ENCODE data around the gene WBP1.
A peak's percentile ranks its signal among the peaks of the same experiment; 100 is the strongest.
"Not testable (repeated sequence)": the region's sequence is repeated elsewhere in the genome, so short reads cannot be mapped to it uniquely, and the experiment has no call there.

Gene WBP1

DNA sequence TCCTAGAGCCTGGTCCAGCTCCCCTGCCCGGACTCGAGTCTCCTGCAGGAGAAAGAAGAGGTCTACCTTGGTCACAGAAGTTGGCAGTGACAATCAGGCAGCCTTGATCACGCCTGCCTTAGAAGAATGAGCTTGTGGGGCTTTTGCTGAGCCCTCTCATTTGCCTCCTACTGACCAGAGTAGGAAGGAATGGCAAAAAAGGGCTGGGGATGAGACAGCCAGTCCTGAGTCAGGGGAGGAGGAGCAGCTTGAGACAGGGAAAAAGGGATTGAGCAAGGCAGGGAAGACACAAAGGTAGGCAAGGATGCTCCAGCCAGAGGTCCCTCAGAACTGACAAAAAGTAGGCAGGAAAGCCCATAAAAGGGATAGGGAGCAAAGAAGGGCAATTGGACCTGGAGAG is 30.7 kb upstream of the WBP1 start:
- no peak for DNase-seq (ENCODE audit: low spot score)

DNA sequence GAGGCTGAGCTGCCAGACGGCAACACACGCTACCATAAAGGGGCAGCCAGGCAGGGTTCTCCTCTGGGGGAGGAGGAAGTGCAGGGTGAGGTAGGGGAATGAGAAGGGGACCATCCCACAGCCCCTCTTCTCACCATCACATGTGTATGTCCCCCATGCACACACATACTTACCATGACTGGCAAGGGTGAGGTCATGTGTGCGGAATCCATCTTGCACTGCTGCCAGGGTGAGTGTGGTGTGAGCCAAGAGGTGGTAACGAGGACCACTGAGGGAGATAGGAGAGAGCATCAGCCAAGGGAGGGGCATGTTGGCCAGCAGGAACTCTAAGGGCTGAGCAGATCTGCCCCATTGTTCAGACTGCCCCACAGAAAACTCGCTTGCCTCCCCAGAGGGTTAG is 29.6 kb upstream of the WBP1 start:
- no peak for DNase-seq (ENCODE audit: low spot score)

DNA sequence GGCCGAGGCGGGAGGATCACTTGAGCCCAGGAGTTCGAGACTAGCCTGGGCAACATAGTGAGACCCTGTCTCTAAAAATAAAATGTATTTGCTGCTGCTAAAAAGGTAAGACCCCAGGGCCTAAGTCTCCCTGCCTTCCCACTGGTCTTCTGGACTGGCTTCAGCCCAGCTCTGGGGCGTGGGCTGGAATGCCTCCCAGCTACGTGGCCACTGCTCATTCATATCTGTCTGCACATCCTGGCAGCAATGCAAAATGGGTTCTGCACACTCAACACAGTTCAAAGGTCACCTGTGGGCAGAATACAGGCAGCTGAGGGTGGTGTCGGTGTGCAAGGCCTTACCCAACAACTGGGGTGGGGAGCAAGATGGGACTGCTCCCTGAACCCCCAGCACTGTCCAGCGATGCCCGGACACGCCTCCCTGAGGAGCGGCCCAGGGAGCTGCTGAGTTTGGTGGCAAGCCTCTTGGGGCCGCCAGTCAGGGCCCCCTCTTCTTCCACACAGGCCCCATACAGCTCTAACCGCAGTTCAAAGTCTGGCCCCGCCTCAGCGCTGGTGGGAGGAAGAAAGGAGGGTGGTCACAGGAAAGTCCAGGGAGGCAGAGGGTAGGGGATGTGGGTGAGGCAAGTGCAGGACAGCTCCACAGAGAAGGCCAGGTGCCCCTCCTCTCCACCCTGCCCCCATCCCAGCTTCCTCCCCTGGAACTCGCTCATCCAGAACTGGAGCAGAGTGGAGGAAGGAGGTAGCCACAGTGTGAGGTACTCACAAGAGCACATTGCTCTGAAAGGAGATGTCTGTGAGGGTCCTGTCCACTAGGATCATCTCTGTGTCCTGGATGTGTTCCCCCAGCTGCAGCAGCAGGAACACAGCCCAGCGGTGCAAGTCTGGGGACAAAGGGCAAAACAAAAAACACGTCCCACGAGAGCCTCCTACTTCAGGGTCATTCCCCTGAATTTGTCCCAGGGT is 28.5 kb upstream of the WBP1 start:
- no peak for DNase-seq (ENCODE audit: low spot score)

DNA sequence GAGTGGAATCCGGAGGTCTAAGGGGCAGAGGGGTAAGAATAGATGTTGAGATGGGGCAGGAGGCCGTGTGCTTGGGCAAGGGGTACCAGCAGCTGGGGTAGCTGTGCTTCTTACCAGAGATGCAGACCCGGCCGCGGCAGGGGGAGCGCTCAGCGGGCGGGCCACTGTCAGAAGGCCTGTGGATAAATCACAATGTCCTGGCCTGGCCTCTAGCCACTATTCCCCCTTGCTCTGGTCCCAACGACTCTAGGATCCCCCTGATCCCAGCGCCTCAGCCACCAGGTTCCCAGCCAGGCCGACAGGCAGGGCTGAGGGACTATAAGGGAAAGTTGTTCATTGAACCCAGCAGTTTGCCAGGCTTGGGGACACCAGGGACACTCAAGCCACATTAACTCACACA is 27.7 kb upstream of the WBP1 start:
- DNase-seq (ENCODE audit: low spot score) = no peak

DNA sequence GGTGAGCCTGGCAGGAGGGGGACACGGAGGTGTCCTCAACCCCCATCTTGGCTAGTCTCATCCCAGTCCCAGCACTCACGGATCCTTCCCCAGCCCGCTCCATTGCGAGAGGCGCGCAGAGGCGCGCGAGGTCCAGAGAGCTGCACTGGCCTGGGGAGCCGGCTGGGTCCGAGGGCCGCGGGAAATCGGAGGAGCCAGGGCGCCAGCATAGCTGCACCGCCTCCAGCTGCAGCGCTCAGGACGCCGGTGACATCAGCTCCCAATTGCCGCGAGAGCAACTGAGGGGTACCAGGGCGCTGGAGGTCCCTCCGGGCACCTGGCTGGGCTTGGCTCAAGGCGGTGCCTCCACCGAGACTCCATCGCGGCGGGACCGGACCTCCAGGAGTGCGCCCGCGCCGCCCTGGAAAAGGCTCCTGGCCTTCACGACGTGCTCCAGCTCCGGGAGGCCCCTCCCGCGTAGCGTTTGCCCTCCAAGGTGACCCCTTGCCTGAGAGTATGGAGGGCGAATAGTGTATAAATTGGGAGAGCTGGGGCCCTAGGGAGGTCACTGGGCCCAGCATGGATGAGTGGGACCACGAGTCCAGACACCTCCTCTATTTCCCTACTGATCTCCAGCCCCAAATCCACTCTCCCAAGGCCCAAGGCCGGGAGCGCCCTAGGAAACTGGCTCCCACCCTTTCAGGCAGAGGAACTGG is 22.0 kb upstream of the WBP1 start:
- DNase-seq (ENCODE audit: low spot score) = no peak

DNA sequence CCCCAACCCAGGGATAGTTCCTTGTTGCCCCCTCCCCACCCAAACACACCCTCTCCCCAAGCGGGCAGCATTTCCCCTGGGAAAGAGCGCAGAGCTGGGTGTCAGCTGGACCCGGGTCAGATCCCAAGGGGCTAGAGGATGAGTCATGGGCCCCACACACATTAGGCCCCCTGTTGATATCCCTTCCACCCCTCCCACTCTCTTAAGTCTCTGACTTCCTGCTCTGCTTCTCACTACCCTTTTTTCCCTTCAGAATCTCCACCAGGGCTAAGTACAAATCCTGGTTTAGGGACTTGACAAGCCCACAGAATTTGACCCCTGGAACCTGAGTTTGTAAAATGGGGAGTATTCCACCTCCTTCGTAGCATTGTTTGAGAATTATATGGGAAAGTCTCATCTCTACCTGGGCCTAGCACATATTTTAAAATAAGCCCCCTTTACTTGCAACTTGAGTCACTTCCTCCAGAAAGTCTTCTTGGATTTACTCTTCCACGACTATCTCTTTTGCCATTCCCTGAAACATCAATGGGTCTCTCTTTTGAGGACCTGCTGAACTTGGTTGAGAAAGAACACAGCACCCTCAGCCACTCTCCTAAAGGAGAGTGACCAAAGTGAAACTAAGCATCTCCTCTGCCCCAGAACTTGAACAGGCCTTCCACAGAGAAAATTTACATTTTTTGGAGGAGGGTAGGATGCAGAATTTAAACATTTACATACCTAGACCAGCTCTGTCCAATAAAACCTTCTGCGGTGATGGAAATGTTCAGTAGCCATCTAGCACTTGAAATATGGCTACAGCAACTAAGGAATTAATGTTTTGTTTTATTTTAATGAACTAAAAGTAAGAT is 21.2 kb upstream of the WBP1 start:
- no peak for DNase-seq (ENCODE audit: low spot score)

DNA sequence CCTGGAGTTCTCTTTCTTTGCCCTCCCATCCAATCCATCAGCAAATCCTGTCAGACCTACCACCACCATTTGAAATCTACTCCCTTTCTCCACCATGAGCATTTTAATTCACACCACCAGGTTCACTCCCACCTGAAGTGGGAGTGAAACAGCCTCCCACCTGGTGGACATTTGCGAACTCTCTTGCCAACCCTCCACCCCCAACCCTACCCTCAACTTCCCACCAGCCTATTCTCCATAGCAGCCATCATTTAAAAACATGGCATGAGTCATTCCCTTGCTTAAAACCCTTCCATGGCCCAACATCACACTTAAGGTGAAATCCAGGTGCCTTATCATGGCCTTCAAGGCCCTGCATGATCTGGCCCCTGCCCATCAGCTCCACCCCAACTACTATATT is 20.0 kb upstream of the WBP1 start:
- no peak for DNase-seq (ENCODE audit: low spot score)

DNA sequence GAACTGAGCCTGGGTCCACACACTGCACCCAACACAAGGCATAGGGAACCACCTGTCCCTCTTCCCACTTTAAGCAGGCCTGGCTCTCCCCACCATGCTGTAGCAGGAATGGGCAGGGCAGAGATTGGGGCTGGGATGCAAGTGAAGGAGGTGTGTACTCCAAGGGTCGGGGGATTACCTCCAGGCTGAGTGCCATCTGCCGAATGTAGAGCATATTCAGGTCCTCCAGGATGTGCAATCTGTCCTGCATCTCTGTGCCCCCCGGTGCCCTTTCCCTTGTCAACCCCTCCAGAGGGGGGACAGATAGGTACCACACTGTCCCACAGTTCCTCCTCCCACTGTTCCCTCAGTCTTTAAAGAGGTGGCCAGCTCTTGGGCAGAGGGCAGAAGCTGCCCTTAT is 18.9 kb upstream of the WBP1 start:
- DNase-seq (ENCODE audit: low spot score) = no peak

DNA sequence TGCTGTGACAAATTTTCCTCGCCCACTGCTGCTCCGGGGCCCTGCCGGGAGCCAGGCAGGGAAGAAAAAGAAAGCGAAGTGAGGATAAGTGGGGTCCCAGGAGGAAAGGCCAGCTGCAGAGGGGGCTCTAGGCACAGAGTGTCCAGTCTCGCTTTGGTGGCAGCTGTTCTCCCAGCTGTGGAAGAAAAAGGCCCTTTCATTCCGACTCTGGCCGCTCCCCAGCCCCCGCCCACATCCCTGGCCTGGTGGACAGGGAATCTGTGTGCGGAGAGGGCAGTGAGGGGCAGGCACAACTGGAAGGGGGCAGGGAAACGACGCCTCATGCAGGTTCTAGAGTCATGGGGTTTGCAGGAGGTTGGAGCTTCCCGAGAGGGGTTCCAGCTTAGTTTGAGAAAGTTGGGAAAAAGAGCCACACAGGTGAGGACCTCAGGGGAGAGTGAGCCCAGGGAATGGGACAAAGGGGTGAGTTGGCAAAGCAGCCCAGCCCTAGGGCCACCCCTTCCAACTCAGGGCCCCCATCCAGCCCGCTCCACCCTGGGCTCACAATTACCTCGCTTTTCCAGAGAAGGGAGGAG is 18.3 kb upstream of the WBP1 start:
- DNase-seq (ENCODE audit: low spot score) = no peak

DNA sequence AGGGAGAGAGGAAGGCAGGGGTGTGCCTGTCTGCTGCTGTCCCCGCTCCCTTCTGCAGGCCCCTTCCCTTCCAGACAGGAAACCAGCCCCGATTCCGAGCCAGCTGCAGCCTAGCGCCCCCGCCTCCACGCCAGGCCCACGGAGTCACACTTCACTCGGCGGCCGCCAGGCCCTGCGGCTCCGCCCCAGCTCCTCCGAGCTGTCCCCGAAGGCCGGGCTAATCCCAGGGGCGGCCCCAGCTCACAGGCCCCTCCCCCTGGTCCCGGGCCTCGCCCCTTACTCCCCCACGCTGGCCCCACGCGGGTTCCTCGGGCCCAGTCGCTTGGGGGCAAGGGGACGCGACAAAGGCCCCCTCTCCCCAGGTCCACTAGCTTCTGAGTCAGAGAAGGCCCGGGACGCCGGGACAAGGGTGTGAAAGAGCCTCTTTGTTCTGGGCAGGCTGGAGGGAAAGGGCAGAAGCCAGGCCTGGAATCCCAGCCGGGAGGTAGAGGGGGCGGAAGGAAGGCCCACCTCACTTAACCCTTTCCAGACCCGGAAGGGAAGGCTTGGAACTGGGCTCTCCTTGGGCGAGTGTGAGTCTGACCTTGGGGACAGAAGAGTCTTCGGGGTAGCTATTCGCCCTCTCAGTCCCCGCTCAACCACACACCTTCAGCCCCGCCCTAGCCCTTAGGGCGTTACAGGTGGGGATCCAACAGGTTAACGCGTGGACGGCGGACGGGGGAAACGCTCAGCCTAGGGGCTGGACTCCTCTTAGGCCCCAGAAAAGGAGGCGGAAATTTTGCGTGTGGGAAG is 17.7 kb upstream of the WBP1 start:
- DNase-seq (ENCODE audit: low spot score) = peak; percentile 81

DNA sequence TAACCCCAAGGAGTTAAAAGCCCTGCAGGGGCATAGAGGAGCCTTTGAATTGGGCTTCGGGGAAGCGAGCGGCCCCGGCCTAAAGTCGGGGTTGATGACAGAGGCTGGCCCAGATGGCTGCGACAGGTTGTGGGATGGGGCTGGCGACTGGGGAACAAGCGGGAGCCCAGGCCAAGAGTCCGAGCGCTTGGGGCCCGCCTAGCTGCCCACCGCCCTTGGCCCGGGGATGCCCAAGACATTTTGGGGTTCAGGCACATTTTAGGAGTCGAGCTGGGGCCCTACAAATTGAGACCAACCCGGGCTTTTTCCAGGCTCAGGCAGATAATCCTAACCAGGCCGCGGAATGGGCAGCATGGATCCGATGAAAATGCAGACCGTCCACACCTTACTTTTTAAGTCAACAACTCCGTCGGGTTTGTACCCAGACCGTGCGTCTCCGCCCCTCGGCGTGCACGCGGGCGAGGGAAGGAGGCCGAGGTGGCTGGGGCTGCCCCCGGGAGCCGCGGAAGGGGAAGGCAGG is 17.0 kb upstream of the WBP1 start:
- DNase-seq (ENCODE audit: low spot score) = no peak

DNA sequence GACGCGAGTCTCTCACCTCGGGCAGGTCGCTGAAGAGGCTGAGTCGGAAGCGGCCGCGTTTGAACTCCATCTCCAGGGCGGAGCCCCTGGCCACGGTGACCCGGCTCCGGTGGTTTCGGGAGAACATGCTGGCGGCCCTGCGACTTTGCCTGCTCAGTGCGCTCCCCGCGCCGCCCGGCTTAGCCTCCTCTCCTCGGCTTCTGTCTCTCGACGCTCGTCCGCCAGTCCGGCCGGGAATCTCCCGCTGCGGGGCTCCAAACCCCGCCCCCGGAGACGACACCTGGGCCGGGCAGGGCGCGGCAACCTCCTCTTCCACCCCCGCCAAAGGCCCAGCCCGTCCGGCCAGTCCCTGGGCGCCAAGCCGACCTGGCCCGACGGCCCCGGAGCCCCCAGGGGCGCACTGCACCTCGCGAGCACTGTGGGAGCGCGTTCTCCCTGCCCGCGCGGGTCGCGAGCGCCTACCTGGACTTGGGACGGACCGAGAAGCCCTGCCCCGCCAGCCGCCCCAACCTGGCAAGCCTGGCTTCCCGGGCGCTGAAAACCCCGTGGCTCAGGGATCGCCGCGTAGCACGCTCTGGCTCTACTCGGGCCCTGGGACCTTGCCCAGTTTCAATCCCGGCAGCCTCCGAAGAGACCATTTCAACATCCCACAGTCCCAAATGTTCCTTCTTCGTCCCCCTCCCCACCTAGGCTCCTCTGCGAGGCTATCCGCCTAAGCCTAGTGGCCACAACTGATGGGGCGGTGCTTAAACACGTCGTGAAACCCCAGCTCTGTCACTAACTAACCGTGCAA is 16.4 kb upstream of the WBP1 start, which contains the start of gene RTKN:
Gene RTKN (minus strand): TSS at position 248 of the 793 bp plus-strand sequence. CDS start 121 bp downstream, at position 127.
- peak; percentile 47 for DNase-seq (ENCODE audit: low spot score)

DNA sequence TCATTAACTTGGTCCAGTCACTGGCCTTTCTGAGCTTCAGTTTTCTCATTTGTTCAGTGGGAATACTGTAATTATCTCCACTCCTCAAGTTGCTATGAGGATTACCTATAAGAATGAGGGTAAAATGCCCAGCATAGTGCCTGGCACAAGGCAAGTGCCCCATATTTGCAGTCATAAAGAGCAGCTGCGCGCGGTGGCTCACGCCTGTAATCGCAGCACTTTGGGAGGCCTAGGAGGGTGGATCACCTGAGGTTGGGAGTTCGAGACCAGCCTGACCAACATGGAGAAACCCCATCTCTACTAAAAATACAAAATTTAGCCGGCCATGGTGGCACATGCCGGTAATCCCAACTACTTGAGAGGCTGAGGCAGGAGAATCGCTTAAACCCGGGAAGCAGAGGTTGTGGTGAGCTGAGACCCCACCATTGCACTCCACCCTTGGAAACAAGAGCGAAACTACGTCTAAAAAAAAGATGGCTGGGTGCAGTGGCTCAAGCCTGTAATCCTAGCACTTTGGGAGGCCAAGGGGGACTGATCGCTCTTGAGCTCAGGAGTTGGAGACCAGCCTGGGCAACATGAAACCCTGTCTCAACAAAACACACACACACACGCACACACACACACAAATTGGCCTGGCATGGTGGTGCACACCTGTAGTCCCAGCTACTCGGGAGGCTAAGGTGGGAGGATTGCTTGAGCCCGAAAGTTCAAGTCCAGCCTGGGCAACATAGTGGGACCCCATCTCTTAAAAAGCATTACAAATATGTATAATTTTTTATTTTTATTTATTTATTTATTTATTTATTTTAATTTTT is 15.5 kb upstream of the WBP1 start:
- not testable (repeated sequence) for DNase-seq (ENCODE audit: low spot score)

DNA sequence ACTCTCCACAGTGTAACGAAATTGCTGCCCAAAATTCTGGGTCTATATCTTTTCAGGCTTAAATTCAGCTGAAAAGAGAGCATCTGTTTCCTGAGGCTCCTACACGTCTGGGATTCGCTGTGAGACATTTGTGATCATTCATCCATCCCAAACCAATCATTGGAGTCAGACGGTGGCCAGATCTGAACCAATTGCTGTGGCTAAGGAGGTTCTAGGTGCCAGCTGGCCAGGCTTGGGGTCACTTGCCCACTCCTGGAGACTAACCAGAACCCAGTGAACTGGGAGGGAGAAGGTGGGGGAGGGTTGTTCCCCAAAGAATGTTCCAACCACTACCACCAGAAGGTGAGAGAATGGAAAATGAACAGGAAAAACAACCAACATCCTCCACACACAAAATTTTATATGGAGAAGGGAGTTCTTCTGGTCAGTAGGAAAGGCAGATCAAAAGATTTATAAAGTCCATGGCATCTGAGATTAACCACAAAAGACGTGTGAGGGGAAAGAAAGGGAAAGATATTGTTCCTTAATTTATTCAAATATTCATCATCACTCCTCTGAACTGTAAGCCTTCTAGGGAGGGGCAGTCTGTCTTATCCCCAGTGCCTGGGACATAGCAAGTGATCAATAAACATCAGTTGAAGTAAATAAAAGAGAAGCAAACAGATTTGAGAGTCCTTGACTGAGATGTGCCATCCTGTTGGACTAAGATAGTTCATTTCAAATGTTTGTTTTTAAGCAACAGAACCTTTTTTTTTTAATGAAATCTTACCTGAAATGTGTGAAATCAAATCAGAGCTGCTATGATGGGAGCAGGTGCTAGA is 13.5 kb upstream of the WBP1 start:
- DNase-seq (ENCODE audit: low spot score) = no peak

DNA sequence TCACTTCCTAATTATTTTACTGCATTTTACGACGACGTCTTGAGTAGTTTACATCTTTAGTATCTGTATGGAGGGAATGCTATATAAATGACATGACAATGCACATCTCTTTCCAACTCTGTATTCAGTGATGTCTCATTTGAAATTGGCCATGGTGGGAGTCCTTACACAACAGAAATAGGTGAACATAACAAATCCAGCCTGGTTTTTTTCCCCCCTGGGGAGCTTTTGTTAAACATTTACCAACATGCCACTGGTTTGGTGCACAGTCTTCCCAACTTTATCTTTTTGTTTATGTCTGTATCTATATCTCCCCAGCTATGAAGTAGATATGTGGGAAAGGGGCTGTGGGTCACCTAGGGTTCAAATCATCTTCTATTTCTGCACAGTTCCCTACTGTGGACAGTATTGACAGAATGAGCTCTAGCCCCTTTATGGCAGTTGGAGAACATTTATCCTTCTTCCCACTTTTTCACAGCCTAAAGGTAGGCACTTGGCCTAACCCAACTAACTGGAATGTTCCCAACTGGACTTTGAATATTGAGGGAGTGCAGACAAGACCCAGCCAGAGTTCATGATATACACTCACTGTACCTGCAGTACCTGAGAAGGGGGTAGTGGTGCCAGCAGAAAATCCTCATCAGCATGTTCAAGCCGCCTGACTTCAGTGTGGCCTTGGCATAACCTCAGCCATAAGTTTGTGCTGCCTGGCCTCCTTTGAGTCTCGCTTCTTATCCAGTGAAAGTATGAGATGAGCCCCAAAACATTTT is 10.8 kb upstream of the WBP1 start:
- no peak for DNase-seq (ENCODE audit: low spot score)

DNA sequence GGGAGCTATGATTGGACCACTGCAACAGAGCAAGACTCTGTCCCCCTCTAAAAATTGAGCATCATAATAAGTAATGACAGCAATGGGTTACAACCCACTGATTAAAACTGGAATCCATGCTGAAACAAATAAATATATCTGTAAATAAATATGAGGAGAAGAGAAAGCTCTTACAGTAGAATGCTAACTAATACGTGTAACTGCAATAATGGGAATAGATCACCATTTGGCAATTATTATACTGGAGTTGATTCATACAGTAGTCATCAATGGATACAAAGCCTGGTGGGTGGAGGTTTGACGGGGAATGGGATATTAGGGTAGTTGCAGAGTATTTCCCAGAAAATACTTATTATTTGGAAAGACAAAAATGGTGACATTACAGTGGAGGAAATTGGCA is 9.5 kb upstream of the WBP1 start:
- no peak for DNase-seq (ENCODE audit: low spot score)

DNA sequence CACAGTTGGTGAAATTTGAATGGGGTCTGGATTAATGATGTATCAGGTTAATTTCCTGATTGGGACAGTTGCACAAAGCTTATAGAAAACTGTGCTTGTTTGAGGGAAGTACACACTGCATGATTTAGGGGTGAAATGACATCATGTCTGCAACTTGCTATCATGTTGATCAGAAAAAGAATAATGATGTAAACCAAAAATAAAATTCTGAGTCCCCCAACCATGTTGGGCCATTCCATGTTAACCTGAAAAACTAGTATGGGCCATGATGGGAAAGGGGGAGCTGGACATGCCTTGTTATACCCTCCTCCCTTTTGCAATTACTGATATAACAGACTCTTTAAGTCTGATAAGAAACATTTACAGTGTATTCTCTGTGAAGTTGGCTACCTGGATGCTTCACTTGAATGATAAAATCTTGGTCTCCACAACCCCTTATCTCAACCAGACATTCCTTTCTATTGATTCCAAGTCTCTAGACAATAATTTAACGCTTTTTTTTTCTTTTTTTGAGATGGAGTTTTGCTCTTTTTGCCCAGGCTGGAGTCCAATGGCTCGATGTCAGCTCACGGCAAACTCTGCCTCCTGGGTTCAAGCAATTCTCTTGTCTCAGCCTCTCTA is 7.6 kb upstream of the WBP1 start:
- no peak for DNase-seq (ENCODE audit: low spot score)
